Suprapubic skin (tissue), 4 donors: Measurements from ENCODE around the gene TXNDC11. TPM values are rescaled to one million over a fixed set of nuclear protein-coding genes. Genes with fewer than 3 reads are reported as not detected.
A peak's percentile ranks its signal among the peaks of the same experiment; 100 is the strongest.

Experiments
- DNase-seq, 2 donors: peaks; one replicate each; pipeline ENCODE4 v3.0.0-alpha.2; 2019; ENCODE audit warnings: low spot score in 2 of 2
- H3K27ac ChIP-seq: fragments of 200-600 bp; sonication (generic); one replicate; pipeline ENCODE4 v1.5.1; 2019
- H3K27me3 ChIP-seq: fragments of 200-600 bp; sonication (generic); one replicate; pipeline ENCODE4 v1.5.1; 2019
- H3K36me3 ChIP-seq: fragments of 200-600 bp; sonication (generic); one replicate; pipeline ENCODE4 v1.5.1; 2019
- H3K4me1 ChIP-seq: fragments of 200-600 bp; sonication (generic); one replicate; pipeline ENCODE4 v1.5.1; 2019
- H3K4me3 ChIP-seq: fragments of 200-600 bp; sonication (generic); one replicate; pipeline ENCODE4 v1.5.1; 2019; ENCODE audit warnings: mild to moderate bottlenecking
- H3K9me3 ChIP-seq: fragments of 200-600 bp; sonication (generic); one replicate; pipeline ENCODE4 v1.5.1; 2019
- EP300 ChIP-seq: sonication (generic); formaldehyde crosslinking; IDR thresholded peaks from one replicate; pipeline ENCODE4 v1.6.1; 2017; ENCODE audit warnings: antibody characterized with exemption
- POLR2A ChIP-seq, 2 donors: fragments of 450-650 bp; IDR thresholded peaks; one replicate each; pipeline ENCODE4 v1.6.1; 2017; ENCODE audit warnings: antibody characterized with exemption in 2 of 2, mild to moderate bottlenecking in 2 of 2, moderate library complexity in 2 of 2
- POLR2AphosphoS5 ChIP-seq, 3 donors: sonication (generic); formaldehyde crosslinking; IDR thresholded peaks; one replicate each; pipeline ENCODE4 v1.6.1; 2017; ENCODE audit warnings: antibody characterized with exemption in 3 of 3
- WGBS: methylation state at CpG from one replicate; pipeline ENCODE4 v1.1.5; 2018; 5-methylcytosine and 5-hydroxymethylcytosine counted together
- total RNA-seq, 4 donors: library from RNA; depleted of rRNA; stranded (reverse); fragments of >200 nt; gene quantifications; one replicate each; pipeline ENCODE4 v1.1.0, GENCODE V29; 2016
- TF ChIP-seq, protein P1 (sequence below), 2 donors: fragments of 200-600 bp in 1 of 2; fragments of 450-650 bp in 1 of 2; sonication (generic) in 1 of 2; IDR thresholded peaks; one replicate each; pipeline ENCODE4 v1.5.1; 2016 to 2019; ENCODE audit warnings: antibody characterized with exemption in 2 of 2, mild to moderate bottlenecking in 1 of 2, moderate library complexity in 1 of 2

Gene TXNDC11
- total RNA-seq, 4 donors from 2014 or later = 31.0 to 42.2 (median 35.1) TPM

DNA sequence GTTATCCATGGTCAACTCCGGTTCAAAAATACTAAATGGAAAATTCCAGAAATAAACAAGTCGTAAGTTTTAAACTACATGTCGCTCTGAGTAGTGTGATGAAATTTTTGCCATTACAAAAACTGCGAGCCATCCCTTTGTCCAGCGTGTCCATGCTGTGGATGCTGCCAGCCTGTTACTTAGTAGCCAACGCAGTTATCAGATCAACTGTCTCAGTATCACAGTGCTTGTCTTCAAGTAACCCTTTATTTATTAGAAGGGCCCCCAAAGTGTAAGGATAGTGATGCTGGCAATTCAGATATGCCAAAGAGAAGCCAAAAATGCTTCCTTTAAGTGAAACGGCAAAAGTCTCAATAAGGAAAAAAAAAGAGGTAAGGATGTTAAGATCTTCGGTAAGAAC lies 50.5 kb downstream of the TXNDC11 start:
- H3K36me3 ChIP-seq = peaks cover 66% of the 10 kb centered on the region

DNA sequence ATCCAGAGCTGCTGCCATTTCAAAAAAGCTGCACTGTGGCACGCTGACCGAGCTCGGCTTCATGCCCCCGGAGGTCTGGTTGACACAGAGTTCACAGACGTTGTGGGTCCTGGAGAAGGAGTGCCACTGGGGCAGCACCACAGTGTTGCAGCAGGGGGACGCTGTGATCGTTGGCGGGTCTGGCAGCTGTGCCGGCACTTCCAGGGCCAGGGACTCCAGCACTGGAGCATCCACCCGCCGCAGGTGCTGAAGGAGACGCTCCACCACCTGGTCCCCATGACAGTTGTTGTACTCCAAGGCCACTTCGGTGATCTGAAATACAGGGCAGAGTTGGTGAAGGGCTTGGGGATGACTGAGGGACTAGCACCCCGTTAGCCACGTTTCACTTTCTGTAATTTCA lies 50.9 kb downstream of the TXNDC11 start:
- H3K4me3 ChIP-seq = no peak overlapping the region
- no peaks in the 10 kb centered on the region for H3K27me3 ChIP-seq
- TF ChIP-seq POLR2A (IDR thresholded peaks at IDR 0.05) = no peak
- TF ChIP-seq EP300 = no peak
- TF ChIP-seq, protein P1, sequence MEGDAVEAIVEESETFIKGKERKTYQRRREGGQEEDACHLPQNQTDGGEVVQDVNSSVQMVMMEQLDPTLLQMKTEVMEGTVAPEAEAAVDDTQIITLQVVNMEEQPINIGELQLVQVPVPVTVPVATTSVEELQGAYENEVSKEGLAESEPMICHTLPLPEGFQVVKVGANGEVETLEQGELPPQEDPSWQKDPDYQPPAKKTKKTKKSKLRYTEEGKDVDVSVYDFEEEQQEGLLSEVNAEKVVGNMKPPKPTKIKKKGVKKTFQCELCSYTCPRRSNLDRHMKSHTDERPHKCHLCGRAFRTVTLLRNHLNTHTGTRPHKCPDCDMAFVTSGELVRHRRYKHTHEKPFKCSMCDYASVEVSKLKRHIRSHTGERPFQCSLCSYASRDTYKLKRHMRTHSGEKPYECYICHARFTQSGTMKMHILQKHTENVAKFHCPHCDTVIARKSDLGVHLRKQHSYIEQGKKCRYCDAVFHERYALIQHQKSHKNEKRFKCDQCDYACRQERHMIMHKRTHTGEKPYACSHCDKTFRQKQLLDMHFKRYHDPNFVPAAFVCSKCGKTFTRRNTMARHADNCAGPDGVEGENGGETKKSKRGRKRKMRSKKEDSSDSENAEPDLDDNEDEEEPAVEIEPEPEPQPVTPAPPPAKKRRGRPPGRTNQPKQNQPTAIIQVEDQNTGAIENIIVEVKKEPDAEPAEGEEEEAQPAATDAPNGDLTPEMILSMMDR (IDR thresholded peaks at IDR 0.05) = no peak
- TF ChIP-seq POLR2AphosphoS5 (IDR thresholded peaks at IDR 0.05) = no peak
- peaks cover 8% of the 10 kb centered on the region for H3K4me1 ChIP-seq
- no peak overlapping the region for H3K27ac ChIP-seq
- DNase-seq = no peak
- H3K36me3 ChIP-seq = peaks cover 66% of the 10 kb centered on the region
- WGBS = 93% methylated on average over 15 of the region's 15 CpGs
- no peaks in the 10 kb centered on the region for H3K9me3 ChIP-seq

More for the DNA sequence above, 50.5 kb downstream of the TXNDC11 start:
- Histone ChIP-seq H3K4me3 (no peak overlapping the region), H3K27me3 (no peaks in the 10 kb centered on the region), H3K9me3 (no peaks in the 10 kb centered on the region), H3K27ac (no peak overlapping the region), H3K4me1 (peaks cover 8% of the 10 kb centered on the region)
- 81% methylated on average over 8 of the region's 8 CpGs for WGBS
- TF ChIP-seq EP300 = no peak
- TF ChIP-seq POLR2A (IDR thresholded peaks at IDR 0.05) = no peak
- TF ChIP-seq POLR2AphosphoS5 (IDR thresholded peaks at IDR 0.05) = no peak
- TF ChIP-seq, protein P1 (IDR thresholded peaks at IDR 0.05) = no peak
- no peak for DNase-seq

DNA sequence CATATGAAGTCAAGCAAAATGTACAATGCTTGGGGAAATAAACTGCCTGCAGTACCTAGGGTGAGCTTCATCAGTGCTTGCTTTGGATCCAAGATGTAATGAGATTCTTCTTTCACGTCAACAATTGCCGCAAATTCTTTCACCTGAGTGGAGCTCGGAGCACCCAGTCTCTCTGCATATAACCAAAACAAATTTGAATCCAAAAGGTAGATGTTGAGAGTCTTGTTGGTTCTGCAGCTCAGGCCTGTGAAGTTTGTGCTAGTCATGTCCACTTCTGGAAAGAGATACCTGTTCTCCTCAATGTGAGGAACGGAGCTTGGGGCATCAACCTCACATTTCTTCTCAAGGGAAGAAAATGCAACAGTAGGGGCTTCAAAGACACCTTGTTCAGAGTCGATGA lies 51.4 kb downstream of the TXNDC11 start:
- no peak overlapping the region for H3K4me3 ChIP-seq
- no peak for DNase-seq
- peaks cover 8% of the 10 kb centered on the region for H3K4me1 ChIP-seq
- no peaks in the 10 kb centered on the region for H3K27me3 ChIP-seq
- peaks cover 66% of the 10 kb centered on the region for H3K36me3 ChIP-seq
- TF ChIP-seq POLR2AphosphoS5 (IDR thresholded peaks at IDR 0.05) = no peak
- TF ChIP-seq, protein P1 (IDR thresholded peaks at IDR 0.05) = no peak
- TF ChIP-seq POLR2A (IDR thresholded peaks at IDR 0.05) = no peak
- no peak for TF ChIP-seq EP300
- H3K9me3 ChIP-seq = no peaks in the 10 kb centered on the region
- no peak overlapping the region for H3K27ac ChIP-seq
- 91% methylated on average over 5 of the region's 5 CpGs for WGBS

DNA sequence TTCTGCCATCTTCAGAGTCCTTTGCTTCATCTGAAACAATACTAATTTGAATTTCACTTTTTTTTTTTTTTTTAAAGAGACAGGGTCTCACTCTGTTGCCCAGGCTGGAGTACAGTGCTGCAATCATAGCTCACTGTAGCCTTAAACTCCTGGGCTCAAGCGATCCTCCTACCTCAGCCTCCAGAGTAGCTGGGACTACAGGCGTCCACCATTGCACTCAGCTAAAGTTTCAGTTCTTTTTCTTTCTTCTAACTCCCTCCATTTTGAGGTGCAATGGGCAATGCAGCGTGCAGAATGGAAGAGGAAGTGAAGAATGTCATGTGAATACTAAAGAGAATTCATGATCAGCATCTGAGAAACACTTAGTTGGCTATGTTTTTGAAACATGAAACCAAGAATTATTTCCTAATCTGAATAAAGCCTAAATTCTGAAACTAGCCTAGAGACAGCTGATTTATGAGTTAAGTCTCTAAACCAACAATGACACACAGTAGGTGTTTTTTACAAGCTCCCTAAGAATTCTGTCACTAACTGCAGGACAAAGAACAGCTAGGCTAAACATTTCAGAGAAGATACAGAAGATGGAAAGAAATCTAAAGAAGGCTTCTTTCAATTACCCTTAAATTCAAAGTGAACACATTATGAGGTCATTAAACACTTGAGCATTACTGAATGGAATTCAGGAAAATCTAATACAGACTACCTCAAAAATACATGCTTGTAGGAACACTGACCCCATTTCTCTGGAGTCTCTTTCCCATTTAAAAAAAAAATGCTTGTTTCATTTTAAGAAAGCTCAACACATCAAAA lies 53.4 kb downstream of the TXNDC11 start:
- no peak overlapping the region for H3K27ac ChIP-seq

DNA sequence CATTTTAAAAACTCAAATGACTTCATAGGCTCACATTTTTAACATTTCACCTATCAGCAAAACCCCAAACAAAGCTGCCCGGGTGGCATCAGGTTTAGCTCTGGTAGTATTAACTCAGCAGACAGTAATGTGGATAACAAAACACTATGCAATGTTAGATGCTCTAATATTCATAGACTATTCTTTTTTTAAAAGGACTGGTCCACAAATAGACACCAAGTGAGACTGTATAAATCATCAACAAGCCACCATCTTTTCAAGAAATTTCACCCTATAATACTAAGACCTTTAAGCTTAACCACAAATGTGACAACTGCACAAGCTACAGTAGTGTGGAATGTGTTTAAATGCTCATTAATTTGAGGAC lies 54.2 kb downstream of the TXNDC11 start:
- no peak for TF ChIP-seq POLR2A (IDR thresholded peaks at IDR 0.05)
- TF ChIP-seq, protein P1 (IDR thresholded peaks at IDR 0.05) = no peak
- no peak for TF ChIP-seq EP300
- TF ChIP-seq POLR2AphosphoS5 (IDR thresholded peaks at IDR 0.05) = no peak
- H3K4me1 ChIP-seq = peaks cover 8% of the 10 kb centered on the region
- H3K27me3 ChIP-seq = no peaks in the 10 kb centered on the region
- H3K27ac ChIP-seq = no peak overlapping the region
- 71% methylated on average over 1 of the region's 1 CpG for WGBS
- no peaks in the 10 kb centered on the region for H3K9me3 ChIP-seq
- peak in 1 of 2 donors; percentile 29 for DNase-seq
- no peak overlapping the region for H3K4me3 ChIP-seq
- peaks cover 76% of the 10 kb centered on the region for H3K36me3 ChIP-seq

More for the DNA sequence above, 53.4 kb downstream of the TXNDC11 start:
- Histone ChIP-seq H3K27me3 (no peaks in the 10 kb centered on the region), H3K36me3 (peaks cover 69% of the 10 kb centered on the region), H3K4me1 (peaks cover 8% of the 10 kb centered on the region), H3K9me3 (no peaks in the 10 kb centered on the region), H3K4me3 (no peak overlapping the region)
- no peak for TF ChIP-seq POLR2A (IDR thresholded peaks at IDR 0.05)
- TF ChIP-seq, protein P1 (IDR thresholded peaks at IDR 0.05) = no peak
- TF ChIP-seq EP300 = no peak
- no peak for DNase-seq
- 82% methylated on average over 3 of the region's 3 CpGs for WGBS
